Spleen (tissue), 7 donors: ENCODE results near the gene FGF18.

Source experiments
- CTCF ChIP-seq, 11 experiments: fragments of 200-600 bp in 7 of 11; fragments of 450-650 bp in 4 of 11; sonication (generic) in 4 of 11; IDR thresholded peaks in 8 of 11; conservative IDR thresholded peaks in 3 of 11; 1 replicate in 7 of 11; 2 replicates in 4 of 11; pipeline versions ENCODE4 v1.4.0 to v1.8.0; 2016 to 2021; ENCODE audit warnings: antibody characterized with exemption in 11 of 11, inconsistent platforms in 4 of 11, mild to moderate bottlenecking in 1 of 11
- POLR2A ChIP-seq, 3 donors: fragments of 450-650 bp; IDR thresholded peaks; one replicate each; pipeline ENCODE4 v1.5.1; 2017; ENCODE audit warnings: antibody characterized with exemption in 3 of 3, mild to moderate bottlenecking in 1 of 3
- POLR2AphosphoS5 ChIP-seq, 3 donors: sonication (generic); formaldehyde crosslinking; IDR thresholded peaks; one replicate each; pipeline ENCODE4 v1.5.1; 2017; ENCODE audit warnings: antibody characterized with exemption in 3 of 3
- donor health status: DM: no; HTN: no; CAD: no; lungs with moderate emphysema.
- donor health status: DM: no; HTN: no; CAD: no.
- donor health status: DM: no; HTN: no; CAD: no.

GRCh38 chr5:171409164-171410136, 10.0 kb upstream of the FGF18 start:
- no peak for TF ChIP-seq CTCF (IDR thresholded peaks at IDR 0.05 in 8 of 11, conservative IDR thresholded peaks at IDR 0.05 in 3 of 11)
- no peak for TF ChIP-seq POLR2A (IDR thresholded peaks at IDR 0.05)
- TF ChIP-seq POLR2AphosphoS5 (IDR thresholded peaks at IDR 0.05): no peak
